Stromal cell of bone marrow (primary cell): Measurements from ENCODE around the gene TMEM11.
"Not testable (repeated sequence)": the region's sequence is repeated elsewhere in the genome, so short reads cannot be mapped to it uniquely, and the experiment has no call there.

Experiments used
- DNase-seq: peaks from one replicate; pipeline ENCODE4 v3.0.0-alpha.2; 2012; ENCODE audit warnings: low read depth

The TMEM11 gene

GRCh38 chr17:21242026-21242697, 28.2 kb upstream of the TMEM11 start:
- DNase-seq = no peak

- DNase-seq = no peak
Observed at GRCh38 chr17:21241564-21241963, 27.6 kb upstream of the TMEM11 start.

GRCh38 chr17:21240369-21241055, 26.6 kb upstream of the TMEM11 start:
- no peak for DNase-seq

- no peak for DNase-seq
Observed at GRCh38 chr17:21239680-21240368, 25.9 kb upstream of the TMEM11 start.

GRCh38 chr17:21235921-21236320, 22.0 kb upstream of the TMEM11 start:
- DNase-seq = no peak

GRCh38 chr17:21233581-21234347, 19.8 kb upstream of the TMEM11 start:
- DNase-seq = no peak

DNA sequence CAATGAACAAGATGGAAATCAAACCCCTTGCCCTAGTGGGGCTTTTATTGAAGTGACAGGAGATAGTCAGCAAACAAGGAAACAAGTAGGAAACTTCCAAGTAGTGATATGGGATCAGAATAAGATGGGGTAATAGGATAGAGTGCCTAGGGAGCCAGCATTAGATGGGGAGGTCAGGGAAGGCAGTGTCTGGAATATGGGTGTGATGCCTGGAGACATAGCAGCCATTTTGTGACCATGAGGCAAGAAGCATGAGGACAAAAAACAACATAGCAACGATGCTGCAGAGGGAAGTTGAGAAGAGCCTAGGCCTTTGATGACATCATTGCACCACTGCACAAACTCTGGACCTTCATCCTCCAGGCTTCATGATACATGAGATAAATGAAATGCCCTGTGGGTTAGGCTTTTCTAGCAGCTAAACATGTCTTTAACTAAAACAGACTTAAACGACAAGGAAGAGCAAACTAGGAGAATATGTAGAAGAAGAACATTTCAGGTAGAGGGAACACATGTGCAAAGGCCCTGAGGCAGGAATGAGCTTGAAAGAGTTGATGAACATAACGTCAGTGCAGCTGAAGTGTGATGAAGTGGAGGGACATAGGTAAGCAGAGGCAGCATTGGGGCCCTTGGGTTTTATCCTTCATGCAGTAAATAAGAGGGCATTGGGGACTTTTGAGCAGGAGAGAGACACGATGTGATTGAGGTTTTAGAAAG, 18.2 kb upstream of the TMEM11 start:
- no peak for DNase-seq

- no peak for DNase-seq
Observed at GRCh38 chr17:21231533-21231932, 17.6 kb upstream of the TMEM11 start.

DNA sequence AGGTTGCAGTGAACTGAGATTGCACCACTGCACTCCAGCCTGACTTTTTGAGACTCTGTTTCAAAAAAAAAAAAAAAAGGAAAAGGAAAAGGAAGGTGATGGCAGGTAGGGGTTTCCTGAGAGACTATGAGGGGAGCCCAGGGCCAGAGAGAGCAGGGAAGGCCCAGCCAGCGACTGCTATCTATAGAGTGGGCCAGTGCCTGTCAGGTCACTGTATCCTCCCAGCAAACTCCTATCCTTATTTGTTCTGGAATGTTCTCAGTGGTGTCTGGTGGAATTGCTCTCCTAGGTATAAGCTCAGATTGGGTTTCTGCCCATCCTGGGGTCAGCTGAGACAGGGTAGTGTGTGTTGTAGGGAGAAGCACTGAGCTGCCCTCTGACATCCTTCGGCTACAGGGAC, 14.9 kb upstream of the TMEM11 start:
- no peak for DNase-seq

- DNase-seq = no peak
Observed at GRCh38 chr17:21228111-21228510, 14.2 kb upstream of the TMEM11 start.

- DNase-seq = not testable (repeated sequence)
Observed at GRCh38 chr17:21227277-21227676, 13.3 kb upstream of the TMEM11 start.

- no peak for DNase-seq
Observed at GRCh38 chr17:21223086-21223485, 9.1 kb upstream of the TMEM11 start.

DNA sequence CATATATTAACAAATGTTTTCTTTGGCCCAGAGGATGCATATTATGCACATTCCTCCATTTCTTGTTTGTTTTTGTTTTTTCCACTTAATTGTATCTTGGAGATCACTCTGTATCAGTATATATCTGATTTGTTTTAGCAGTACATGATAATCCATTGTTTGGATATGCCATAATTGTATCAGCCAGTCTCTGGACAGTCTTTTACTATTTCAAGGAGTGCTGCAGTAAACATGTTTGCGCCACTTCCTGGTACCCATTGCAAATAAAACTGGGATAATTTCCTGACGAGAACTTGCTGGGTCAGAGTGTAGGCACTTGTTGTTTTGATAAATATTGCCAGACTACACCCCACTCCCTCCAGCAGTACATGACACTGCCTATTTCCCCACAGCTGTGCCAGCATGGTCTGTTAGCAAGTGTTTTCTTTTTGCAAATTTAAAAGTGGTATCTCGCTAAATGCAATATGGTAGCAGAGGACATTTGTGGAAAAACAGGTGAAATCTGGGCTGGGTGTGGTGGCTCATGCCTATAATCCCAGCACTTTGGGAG, 4.9 kb upstream of the TMEM11 start:
- no peak for DNase-seq

DNA sequence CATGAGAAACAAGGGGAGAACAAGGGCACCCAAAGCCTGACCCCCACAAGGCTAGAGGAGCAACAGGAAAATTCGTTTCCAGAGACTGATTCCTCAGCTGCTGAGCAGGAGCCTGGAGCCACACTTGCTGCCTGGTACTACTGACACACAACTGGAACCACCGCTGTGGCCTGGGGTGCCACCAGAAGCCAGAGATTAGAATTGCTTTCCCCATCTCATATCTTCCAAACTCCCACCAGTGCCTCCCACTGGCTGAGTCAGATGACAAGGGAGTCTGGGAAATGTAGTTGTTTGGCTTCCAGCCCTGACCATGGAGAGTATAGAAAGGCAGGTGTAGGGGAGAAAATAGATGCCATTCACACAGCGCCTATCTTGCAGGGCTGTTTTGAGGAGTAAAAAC, 4.1 kb upstream of the TMEM11 start:
- no peak for DNase-seq

GRCh38 chr17:21217346-21217745, 3.4 kb upstream of the TMEM11 start:
- no peak for DNase-seq

DNA sequence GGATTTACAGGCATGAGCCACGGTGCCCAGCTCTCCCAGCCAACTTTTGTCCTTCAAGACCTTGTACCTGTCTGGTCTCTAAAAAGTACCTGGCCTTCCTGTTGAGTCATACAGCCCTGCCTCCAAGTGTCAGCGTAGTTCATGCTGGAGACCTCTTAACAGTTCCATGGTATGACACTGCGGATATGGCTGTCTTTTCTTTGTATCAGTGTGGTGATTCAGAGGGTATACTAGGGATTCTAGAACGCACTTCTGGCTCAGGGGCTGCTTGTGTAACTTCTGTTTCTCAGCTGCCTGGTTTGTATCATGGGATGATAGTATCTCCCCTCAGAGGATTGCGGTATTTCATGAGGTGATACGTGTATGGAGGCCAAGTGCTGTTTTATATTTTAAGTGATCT, 2.0 kb upstream of the TMEM11 start:
- no peak for DNase-seq

- DNase-seq = no peak
Observed at GRCh38 chr17:21214777-21215541, 998 bp upstream of the TMEM11 start.

DNA sequence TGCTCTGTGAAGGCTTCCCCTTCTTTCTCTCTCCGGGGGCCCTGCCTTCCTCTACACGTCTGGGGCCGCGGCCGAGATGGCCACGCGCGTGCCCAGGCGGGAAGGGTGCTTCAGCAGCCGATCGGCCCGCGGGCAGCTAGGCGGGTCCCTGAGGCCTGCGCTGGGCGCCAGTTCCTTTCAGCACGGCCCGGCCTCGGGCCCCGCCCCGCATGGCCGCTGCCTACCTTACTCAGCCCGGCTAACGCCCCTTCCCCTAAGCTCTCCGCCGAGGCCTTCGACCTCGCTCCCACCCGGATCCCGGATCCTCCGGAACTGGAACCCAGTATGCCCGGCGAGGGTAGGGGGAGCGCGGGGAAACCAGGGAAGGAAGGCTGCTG, 335 bp downstream of the TMEM11 start:
- DNase-seq = no peak

DNA sequence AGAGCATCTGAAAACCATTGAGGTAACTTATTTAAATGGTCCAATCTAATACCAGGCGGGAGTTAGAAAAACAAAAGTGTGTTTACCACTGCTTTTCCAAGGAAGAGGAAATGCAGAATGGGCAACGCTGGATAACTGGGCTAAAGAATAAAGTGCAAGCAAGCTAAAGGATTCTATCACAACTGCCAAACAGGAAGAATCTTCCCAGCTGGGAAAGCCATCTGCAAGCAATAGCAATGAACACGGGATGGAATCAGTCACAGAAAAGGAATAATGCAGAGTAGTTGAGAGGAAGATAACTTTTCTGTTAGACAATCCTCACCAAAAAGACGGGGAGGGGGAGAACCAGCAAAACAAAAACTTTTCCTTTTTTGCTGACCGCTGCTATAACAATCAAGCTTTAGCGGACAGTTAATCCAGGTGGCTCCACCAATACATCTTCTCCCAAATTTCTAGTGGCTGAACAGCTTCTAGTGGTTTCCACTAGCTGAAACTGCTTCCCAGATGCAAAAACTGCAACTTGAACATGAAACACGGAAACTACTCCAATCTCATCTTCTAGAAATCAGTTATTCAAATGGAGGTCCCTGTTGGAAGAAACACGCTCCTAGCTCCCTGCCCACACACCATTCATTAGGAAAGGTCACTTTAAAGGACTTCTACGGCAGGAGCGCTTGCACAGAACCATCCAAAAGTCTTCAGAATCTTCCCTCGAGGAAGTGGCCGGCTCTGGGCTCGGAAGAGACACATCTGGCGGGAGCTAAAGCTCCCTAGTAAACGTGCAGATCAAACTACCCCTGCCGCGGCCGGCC, 929 bp downstream of the TMEM11 start:
- no peak for DNase-seq
